ENCODE data around the gene MYO5B. TPM values are rescaled to one million over a fixed set of nuclear protein-coding genes. Genes with fewer than 3 reads are reported as not detected.

The MYO5B gene
- total and polyA plus RNA-seq, 10 of the 15 experiments (the other 5 are each of a cell fraction or from before 2014, with no cell fraction given), result 2.5 to 4.5 (median 3.3) TPM

- TF ChIP-seq PBX3 (IDR thresholded peaks at IDR 0.05; ENCODE audit: insufficient replicate concordance, low read depth, low read length), result no peak
- no peak for TF ChIP-seq ATF3 (IDR thresholded peaks at IDR 0.05; ENCODE audit: borderline replicate concordance, extremely low read depth, low read depth, low read length)
- TF ChIP-seq MTA3 (IDR thresholded peaks at IDR 0.05; ENCODE audit: borderline replicate concordance, low read length), result no peak
Observed at GRCh38 chr18:49976001-49976400, 218.9 kb downstream of the MYO5B start (continued).

GRCh38 chr18:49974079-49974478 is 220.9 kb downstream of the MYO5B start:
- ChIA-PET RAD21 (ENCODE audit: unreplicated experiment) (no interaction called here), CTCF (no interaction called here), POLR2A (no interaction called here), SMC1A (ENCODE audit: uncharacterized antibody, unreplicated experiment) (interaction anchor here (1.0 to 1.2 kb wide), 3 partner anchors 11 to 45 kb away, joined by 3 read pairs; no protein-coding TSS in a partner anchor)
- no peaks in the 10 kb centered on the region for H3K79me2 ChIP-seq (ENCODE audit: control insufficient read depth, insufficient read depth, low read length)
- FAIRE-seq, result no peak
- BruUV-seq (replicated peaks), result no TSS peak
- H2AFZ ChIP-seq (ENCODE audit: control insufficient read depth, low read depth, low read length), result no peak overlapping the region
- H3K27me3 ChIP-seq (replicated peaks in 1 of 2; ENCODE audit: control insufficient read depth in 2 of 2, insufficient read depth in 2 of 2, low read length in 1 of 2), result peaks cover 0 to 4% of the 10 kb centered on the region in 2 experiments; a peak in 3 of 4 replicates
- no peaks in the 10 kb centered on the region for H3K9me3 ChIP-seq (replicated peaks; ENCODE audit: control insufficient read depth, insufficient read depth, low read length)
- no peak overlapping the region for H3K27ac ChIP-seq (ENCODE audit: control insufficient read depth, insufficient read depth)
- H3K4me1 ChIP-seq (ENCODE audit: control insufficient read depth, insufficient read depth, low read length), result no peaks in the 10 kb centered on the region
- DNase-seq (ENCODE audit: low read depth, low spot score), result no peak
- H3K4me2 ChIP-seq (ENCODE audit: control insufficient read depth, insufficient read depth), result no peak overlapping the region
- peaks cover 3% of the 10 kb centered on the region; the same call in 1 of the 2 replicates for H4K20me1 ChIP-seq (ENCODE audit: control insufficient read depth, insufficient read depth)
- in situ Hi-C loops (cut with MboI) (no loop called here), intact Hi-C loops (cut with micrococcal nuclease; ENCODE audit: unreplicated experiment) (no loop called here)
- H3K4me3 ChIP-seq, result no peak overlapping the region
- H3K36me3 ChIP-seq (ENCODE audit: control insufficient read depth in 2 of 2, insufficient read depth in 2 of 2, low read length in 1 of 2), result no peaks in the 10 kb centered on the region
- TF ChIP-seq SMARCA5 (IDR thresholded peaks at IDR 0.05), result no peak
- no peak for TF ChIP-seq BHLHE40 (IDR thresholded peaks at IDR 0.05; ENCODE audit: borderline replicate concordance in 1 of 2, low read depth in 2 of 2, low read length in 1 of 2)
- no peak for TF ChIP-seq GATAD2B (conservative IDR thresholded peaks at IDR 0.05; ENCODE audit: low read depth)
- TF ChIP-seq ZNF687 (IDR thresholded peaks at IDR 0.05), result no peak
- no peak for TF ChIP-seq RAD51 (IDR thresholded peaks at IDR 0.05)
- no peak for TF ChIP-seq BRCA1 (IDR thresholded peaks at IDR 0.05; ENCODE audit: low read depth, low read length)
- TF ChIP-seq RB1 (IDR thresholded peaks at IDR 0.05; ENCODE audit: borderline replicate concordance), result no peak
- no peak for TF ChIP-seq YBX1 (IDR thresholded peaks at IDR 0.05)
- TF ChIP-seq ZNF207 (IDR thresholded peaks at IDR 0.05; ENCODE audit: borderline replicate concordance), result no peak
- TF ChIP-seq EGR1 (IDR thresholded peaks at IDR 0.05; ENCODE audit: borderline replicate concordance in 1 of 2, low read depth in 2 of 2, low read length in 2 of 2), result no peak
- no peak overlapping the region for H3K9ac ChIP-seq (ENCODE audit: control insufficient read depth, insufficient read depth, low read length)
- 71% methylated on average over 9 of the region's 9 CpGs for WGBS (ENCODE audit: insufficient coverage, insufficient replicate concordance, low lambda C conversion rate, missing lambda C conversion rate)
- no peak for ATAC-seq
